CMK (cell line): Measurements from ENCODE around the gene PEX10.
"Not testable (repeated sequence)": the region's sequence is repeated elsewhere in the genome, so short reads cannot be mapped to it uniquely, and the experiment has no call there.

ENCODE experiments used
- DNase-seq: peaks from one replicate; pipeline ENCODE4 v3.0.0-alpha.2; 2010; ENCODE audit warnings: low read depth

Gene PEX10

DNA sequence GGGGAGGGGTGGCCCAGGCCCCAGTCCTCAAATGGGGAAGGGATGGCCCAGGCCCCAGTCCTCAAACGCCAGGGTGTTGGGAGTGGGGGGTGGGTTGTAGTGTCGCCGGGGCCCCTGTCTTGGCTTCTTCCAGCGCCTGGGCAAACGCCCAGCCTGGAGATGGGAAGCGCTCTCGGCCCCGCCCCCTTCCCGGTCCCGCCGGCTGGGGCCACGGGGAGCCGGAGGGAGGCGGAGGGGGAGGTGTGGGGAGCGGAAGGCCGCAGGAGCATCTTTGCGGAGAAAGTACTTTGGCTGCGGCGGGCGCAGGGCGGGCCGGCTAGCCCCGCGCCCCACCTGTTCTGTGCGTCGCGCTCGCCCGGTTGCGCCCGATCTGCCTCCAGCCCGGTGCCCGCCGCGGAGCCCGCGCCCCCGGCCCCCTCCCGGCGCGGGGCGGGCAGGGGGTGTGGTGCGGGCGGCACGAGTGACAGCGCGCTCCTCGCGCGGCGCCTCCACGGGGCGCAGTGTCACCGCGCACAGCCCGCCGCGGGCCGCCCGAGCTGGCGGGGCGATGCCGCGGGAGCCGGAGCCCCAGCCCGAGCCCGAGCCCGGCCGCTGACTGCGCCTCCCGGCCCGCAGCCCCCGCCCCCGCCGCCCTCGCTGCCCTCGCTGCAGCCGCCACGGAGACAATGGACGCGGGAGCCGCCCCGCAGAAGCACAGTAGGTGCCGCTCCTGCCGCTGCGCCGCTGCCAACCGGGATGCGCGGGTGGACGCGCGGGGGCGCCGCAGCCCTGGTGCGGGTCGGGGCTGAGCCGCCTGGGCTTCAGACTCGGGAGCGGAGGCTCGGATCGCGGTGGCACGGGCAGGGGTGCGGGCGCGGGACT is 31.1 kb upstream of the PEX10 start:
- DNase-seq = no peak

DNA sequence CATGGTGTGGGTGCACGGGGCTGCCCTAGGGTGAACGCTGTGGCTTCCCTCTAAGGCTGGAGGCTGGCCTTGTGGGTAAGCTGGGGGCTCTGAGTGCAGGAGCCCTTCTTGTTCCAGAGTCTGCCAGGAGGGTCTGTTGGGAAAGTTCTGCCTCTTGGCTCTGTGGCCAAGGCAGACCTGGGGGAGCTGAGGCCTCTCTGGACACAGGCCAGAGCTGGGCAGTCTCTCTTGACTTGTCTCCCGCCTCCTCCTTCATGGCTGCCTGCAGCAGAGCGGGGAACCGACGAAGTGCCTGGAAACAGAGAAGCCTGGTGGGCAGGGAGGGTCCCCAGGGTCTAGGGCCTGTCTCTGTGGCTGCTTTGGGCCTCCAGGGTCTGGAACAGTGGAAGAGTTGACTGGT is 30.3 kb upstream of the PEX10 start:
- DNase-seq = no peak

DNA sequence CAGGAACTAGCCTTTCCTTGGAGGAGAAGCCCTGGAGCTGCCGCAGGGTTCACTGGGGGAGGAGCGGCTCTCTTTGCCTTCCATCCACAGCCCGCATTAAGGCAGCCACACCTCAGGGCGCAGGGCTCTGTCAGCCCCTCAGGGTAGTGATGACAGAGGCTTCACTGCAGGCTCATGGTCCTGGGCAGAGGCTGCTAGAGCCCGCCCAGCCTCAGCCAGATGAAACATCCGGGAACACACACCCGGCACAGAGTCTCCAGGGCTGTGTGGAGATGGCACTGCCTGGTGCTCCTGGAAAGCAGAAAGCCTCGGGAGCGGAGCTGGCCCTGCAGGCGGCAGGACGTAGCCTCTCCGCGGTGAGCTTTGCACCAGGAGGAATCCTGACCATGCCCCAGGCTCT is 29.4 kb upstream of the PEX10 start:
- no peak for DNase-seq

DNA sequence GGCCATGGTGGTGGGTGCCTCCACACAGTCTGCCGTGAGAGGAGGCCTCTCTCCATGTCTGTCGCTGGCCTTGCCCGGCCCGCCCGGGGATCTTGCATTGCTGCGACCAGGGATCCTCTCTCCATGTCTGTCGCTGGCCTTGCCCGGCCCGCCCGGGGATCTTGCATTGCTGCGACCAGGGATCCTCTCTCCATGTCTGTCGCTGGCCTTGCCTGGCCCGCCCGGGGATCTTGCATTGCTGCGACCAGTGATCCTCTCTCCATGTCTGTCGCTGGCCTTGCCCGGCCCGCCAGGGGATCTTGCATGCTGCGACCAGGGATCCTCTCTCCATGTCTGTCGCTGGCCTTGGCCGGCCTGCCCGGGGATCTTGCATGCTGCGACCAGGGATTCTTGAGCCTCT is 28.0 kb upstream of the PEX10 start:
- DNase-seq = not testable (repeated sequence)

DNA sequence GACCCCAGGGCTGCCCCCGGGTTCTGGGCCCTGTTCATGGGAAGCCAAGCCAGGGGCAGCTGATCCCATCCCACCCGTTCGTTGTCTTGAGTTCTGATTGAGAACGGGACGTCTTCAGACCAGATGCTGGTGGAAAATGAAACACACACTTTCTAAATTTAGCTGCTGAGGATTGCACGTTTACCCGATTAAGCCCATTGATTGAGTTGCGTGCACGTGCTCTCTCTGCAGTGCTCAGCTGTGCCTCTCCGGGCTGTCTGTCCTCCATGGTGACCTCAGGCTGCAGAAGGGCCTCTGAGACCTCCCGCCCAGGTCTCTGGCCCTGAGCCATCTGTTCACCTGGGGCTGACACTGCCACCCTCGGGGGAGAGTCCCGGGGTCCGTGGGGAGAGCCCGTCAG is 27.0 kb upstream of the PEX10 start:
- no peak for DNase-seq

DNA sequence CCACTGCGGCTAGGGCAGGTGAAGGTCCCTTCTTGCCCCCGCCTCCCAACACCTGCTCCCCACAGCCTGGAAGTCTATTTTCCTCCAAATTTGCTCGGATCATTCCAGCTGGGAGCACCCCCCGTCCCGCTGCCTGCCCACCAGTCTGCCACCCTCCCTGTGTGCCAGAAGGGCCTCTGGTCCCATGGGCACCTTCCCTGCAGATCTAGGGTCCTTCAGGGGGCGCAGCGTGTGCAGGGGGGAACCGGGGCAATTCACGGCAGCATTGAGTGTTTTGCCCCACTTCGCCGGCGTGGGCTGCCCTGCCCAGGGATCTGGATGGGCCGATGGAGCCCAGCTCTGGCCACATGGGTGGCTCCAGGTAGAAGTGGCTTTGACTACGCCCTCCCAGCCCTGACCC is 26.3 kb upstream of the PEX10 start:
- no peak for DNase-seq

DNA sequence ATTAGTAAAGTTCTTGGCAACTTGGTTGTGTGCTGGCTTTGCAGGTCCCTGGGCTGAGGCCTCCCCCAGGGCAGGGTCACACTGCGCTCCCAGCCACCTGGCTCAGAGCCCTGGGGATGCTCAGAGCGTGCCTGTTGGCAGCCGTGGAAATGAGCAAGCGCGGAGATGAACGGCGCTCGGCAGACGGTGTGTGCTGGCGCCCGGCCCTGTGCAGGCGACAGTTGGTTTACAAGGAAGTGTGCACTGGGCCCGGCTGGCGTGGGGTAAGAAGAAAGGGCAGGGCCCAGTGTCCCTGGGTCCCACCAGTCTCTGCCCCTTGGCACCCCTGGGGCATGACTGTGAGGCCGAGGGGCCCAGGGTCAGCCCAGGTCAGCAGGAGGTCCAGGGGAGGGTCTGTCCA is 25.7 kb upstream of the PEX10 start:
- DNase-seq = no peak

DNA sequence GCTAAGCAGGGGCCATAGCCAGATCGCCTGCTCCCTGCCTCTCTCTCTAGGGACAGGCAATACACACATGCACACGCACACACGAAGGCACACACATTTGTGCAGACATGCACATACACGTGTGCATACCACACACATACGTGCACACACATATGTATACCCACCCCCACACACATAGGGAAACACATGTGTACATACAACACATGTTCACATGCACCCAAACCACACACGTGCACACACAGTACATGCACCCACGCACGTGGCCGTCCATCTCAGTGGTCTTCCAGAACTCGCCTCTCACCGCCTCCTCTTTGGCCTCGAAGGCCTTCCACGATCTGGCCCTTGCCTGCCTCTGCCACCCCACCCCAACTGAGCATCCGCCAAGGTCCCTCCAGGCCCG is 25.3 kb upstream of the PEX10 start:
- no peak for DNase-seq

DNA sequence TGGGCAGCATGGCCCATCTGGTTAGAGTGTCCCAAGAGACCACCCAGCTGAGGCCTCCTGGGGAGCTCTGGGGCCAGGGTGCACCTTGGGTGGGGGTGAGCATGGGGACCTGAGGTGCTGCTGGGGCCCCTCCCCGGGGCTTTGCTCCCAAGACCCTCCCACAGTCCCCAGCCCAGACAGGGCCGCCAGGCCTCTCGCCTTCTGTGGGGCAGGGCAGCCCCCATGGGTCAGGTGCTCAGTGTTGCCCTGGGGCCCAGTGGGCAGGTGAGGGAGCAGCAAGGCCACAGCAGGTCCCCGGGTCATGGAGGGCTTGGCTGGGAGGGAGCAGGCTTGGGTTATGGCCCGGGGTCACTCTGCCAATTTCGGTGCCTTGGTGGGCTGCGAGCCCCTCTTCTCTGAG is 24.5 kb upstream of the PEX10 start:
- DNase-seq = no peak

DNA sequence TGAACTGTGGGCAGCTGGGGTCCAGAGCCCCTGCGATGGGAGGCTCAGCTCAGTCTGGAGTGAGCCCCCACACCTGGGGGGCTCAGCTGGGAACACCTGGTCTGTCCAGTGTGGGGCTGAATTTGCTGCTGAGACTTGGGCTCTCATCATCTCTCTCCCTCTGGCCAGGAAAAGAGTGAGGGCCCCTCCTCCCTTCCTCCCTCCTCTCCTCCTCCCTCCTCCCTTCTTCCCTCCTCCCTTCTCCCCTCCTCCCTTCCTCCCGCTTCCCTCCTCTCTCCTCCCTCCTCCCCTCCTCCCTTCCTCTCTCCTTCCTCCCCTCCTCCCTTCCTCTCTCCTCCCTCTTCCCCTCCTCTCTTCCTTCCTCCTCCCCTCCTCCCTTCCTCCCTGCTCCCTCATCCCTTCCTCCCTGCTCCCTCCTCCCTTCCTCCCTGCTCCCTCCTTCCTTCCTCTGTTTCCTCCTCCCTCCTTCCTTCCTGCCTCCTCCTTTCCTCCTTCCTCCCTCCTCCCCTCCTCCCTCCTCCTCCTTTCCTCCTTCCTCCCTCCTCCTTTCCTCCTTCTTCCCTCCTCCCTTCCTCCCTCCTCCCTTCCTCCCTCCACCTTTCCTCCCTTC is 23.5 kb upstream of the PEX10 start:
- DNase-seq = no peak

DNA sequence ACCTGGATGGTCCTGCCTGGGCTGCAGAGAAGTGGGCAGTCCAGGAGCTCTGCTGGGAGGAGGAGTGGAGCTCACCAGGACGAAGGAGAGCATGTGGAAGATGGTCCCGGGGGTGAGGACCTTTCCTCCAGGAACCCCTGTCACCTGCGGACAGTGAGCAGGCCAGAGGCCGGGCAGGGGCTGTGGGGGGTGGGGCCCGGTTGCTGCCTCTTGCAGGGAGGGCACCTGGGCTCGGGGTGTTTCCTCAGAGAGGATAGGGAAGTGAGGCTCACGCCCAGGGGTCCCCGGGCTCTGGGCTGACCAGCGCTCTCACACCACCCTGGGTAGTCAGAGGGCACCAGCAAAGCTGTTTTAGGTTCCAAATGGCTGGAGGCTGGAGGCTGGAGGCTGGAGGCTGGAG is 22.7 kb upstream of the PEX10 start:
- DNase-seq = no peak

DNA sequence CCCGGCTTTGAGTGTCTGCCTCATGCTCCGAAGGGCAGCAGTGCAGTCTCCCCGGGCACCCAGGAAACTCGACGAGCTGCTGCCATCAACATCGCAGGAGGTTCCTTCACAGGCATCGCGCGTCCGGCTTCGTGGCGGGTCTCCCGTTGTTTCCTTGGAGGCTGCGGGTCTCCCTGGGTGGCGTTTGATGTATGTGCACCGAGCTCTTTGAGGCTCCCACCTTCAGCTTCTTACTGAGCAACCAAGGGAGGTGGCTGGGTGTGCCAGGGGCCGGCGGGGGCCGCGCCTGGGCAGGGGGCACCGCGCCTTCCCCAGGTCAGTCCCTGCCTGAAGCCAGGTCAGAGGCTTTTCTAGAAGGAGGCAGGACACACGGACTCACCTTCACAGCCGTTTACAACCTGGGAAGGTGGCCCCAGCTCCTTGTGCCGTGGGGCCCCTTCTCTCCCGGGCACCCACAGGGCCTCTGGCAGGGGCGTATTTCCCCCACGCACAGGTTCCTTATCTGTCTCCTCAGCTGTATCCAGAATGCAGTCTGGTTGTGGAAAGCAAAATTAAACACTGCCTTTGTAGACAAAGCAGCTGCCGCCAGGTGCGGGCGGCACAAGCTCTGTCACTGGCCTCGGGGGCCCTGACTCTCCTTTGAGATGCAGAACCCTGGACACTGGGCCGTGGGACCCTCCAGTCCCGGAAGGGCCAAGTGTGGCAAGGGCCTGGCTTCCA is 21.7 kb upstream of the PEX10 start:
- DNase-seq = no peak

DNA sequence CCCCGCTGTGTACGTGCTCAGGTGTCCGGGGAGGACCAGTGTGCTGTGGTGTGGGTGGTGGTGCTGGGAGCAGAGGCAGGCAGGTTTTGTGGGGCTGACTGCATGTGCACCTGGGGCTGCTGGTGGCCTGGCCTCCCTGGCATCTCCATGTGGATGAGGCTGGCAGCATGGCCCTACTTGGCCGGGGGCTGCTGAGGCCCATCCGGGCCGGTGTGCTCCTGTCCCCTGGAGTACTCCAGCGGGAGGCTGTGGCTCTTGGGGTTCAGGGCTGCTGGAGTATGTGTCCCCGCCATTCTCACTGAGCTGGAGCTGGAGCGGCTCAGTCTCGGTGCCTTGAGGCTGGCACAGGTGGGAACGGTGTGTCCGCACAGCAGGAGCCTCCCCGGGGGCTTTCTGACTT is 20.8 kb upstream of the PEX10 start:
- no peak for DNase-seq

DNA sequence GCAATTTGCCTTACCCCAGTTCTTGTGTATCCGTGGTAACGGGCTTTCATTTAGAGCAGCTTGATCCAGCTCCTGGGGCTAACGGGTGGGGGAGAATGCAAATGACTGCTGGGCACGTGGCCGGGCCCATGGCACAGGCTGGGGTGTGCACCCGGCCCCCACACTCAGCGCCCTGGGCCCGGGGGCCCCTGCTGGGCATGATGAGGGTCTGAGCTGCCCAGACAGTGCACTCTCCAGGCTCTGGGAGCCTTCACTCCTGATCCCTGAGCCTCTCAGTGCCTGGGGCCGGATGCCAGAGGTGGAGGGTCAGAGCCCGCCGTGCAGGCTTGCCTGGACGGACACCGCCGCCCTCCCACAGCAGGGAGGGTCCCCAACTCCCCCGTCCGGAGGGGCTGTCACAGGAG is 20.1 kb upstream of the PEX10 start:
- no peak for DNase-seq

DNA sequence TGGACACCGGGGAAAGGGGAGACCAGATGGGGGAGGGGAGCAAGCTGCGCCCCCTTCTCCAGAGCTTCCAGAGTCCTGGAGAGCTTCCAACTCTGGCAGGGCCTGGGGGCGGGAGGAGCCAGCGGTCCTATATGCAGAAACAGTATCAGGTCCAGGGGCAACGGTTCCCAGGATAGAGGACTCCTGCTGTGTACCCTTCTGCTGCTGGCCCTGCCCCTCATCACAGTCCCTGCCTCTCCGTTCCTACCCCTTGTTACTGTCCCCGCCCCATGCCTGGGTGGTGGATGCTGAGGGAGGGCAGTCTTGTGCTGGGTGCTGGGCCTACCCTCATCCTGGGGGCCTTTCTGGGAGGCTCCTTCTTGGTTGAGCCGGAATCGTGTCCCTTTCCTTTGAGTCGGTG is 19.2 kb upstream of the PEX10 start:
- no peak for DNase-seq

DNA sequence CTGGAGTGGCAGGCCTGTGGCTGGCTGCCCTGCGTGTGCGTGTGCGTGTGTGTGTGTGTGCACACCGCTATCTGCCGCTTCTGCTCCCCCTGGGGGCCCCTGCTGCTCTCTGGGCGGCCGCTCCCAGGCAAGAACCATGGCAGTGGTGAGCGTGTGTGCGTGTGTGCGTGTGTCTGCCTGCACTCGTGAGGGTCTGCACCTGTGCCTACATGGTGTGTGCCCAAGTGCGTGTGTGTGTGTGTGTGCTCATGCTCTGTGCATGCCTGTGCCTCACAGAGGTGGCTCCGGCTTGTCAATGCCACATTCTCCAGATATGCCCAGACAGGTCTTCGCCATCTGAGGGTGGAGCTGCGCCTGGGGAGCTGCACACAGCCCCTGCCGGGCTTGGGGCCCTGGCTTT is 18.7 kb upstream of the PEX10 start:
- DNase-seq = no peak

DNA sequence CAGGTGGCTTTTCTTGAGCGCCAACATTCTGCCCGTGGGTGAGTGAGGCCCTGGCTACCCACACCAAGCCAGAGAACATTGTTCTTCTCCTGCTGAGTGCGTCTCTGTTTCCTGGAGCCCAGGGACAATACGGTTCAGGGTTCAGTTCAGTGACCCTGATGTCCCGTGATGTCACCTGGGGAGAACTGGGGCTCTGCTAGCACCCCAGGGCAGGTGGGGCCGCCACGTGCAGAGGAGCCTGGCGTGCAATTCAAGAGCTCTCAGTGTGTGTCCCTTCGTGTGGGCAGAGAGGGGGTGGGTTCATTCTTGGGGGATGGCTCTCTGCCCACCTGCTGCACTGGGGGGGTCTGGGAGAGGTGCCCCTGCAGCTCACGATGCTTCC is 18.2 kb upstream of the PEX10 start:
- no peak for DNase-seq

DNA sequence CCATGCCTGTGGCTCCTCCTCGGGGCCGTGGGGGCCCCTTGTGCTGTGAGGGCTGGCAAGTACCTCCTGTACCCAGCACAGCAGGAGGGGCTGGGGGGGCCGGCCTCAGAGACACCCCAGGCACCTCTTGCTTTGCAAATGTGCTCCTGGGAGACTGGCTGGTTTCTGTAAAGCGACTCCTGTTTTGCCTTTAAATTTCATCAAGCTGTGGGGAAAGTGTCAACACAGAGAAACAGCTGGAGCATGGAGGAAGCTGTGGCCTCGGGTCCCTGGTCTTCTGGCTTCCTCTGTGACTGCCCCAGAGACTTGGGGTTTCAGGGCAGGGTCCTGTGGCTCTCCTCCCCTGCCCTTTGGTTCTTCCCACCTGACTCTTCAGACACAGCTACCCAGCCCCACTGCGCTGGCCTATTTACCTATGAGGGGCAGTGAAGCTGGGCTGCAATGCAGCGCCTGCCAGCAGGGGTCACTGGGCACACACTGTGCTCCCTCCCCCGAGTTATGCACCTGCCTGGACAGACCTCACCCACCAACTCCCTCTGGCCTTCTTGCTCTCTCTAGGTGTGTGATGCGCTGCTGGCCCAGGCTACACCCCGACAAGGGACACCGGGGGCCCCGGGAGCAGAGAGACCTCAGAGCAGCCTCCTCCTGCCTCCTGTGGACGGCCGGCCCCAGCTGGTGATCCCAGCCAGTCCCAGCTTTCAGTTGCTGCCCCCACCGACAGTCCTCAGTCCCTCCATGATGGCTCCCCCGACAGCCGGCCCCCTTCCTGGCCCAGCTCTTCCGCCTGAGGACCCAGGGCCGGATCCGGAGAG is 17.6 kb upstream of the PEX10 start:
- no peak for DNase-seq

DNA sequence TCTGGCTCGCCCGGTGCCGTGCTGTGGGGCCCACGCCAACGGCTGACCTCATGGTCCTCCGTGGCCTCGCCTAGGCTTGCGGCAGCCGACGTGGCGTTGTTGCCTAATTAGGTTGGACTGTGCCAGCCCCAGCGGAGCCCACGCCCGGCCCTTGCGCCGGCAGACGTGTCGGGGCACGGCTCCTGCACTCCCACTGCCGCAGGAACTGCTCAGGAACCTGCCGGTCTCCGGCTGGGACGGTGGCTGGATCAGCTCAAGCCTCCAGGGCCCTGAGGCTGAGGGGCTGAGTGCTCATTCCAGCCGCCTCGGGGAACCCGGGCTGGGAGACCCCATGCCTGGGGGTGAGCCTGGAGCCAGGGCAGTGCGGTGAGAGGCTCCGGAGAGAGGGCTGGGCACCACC is 16.1 kb upstream of the PEX10 start:
- DNase-seq = no peak

DNA sequence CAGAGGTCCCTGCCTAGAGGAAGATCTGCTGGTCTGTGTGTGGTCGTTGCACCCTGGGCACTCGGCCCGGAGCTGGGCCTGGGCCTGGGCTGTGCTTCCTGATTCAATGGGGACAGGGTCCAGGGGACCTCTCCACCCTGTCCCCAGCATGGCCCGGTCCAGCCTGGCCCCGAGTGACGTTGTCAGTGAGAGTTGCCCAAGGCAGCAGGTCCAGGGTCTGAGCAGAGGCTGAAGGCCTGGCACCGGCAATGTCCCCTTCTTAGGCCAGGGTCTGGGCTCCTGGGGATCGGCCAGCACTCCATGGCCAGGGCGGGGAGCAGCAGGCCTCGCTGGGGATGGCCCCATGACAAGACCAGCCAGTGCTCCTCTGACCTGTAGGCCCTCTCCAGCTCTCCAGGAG is 15.6 kb upstream of the PEX10 start:
- no peak for DNase-seq

DNA sequence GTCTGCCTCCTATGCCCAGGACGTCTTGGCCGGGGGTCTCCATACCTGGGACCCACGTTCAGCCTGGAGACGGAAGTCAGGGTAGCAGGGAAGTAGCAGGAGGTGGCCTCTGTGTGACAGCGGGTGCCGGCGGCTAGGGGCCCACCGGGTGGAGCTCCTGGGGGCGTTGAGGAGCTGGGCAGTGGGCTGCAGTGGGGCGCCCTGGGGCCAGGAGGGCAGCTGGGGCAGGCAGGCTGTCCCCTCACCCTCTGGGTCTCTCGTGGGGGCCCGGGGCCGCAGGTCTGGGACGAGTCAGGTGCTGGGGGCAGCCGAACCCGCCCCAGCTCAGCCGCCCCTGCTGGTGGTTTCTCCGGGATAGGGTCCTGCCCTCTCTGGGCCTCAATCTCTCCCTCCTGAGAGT is 14.7 kb upstream of the PEX10 start:
- no peak for DNase-seq

DNA sequence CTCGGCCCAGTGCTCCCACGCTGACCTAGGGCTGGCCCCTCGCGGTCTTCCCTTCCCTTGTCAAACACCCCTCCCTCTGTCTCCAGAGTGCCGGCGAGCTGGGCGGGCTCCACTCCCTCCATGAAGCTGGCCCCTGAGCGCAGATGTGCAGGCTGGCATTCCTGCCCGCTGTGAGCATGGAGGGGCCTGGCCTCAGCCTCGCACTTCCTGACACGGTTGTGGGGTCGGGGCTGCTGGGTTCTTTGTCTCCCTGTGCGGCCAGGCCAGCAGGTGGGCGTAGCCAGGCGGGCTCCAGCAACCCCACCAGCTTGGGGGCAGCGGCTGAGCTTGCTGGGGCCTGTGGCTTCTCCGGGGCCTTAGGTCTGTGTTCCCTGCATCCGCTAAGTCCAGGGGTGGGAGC is 14.2 kb upstream of the PEX10 start:
- DNase-seq = no peak

DNA sequence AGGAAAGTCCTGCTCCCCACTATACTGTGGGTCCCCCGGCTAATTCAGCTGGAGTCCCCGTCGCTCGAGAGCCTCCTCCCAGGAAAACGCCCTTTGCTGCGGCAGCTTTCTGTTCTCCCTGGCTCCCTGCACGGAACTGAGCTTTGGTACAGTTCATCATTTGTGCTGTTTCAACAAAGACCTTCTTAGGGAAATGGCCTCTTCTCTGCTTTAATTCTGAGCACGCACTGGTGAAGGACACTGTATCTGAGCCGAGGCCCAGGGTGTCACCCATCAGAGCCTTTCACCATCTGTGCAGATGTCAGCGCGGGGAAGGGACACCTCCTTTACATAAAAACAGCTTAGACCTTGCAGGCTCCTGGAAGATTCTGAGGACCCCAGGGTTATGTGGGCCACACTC is 13.5 kb upstream of the PEX10 start:
- no peak for DNase-seq
